BLaER1 treated with 17β-estradiol and CSF1 and Interleukin-3, amounts not matched to agents 10 nM and 100 nM (cell line): ENCODE data around the gene TMEM50A.
A peak's percentile ranks its signal among the peaks of the same experiment; 100 is the strongest.
"Not testable (repeated sequence)": the region's sequence is repeated elsewhere in the genome, so short reads cannot be mapped to it uniquely, and the experiment has no call there.

Experiments
- H3K27ac ChIP-seq, 11 experiments: shearing (Covaris generic); formaldehyde crosslinking; 2 replicates each; pipeline ENCODE4 v1.8.1; 2022
- H3K27me3 ChIP-seq, 11 experiments: shearing (Covaris generic); formaldehyde crosslinking; 2 replicates each; pipeline ENCODE4 v1.8.1; 2022
- H3K36me3 ChIP-seq, 11 experiments: shearing (Covaris generic); formaldehyde crosslinking; 2 replicates each; pipeline ENCODE4 v1.8.1; 2022
- H3K4me1 ChIP-seq, 10 experiments: shearing (Covaris generic); formaldehyde crosslinking; 2 replicates each; pipeline ENCODE4 v1.8.1; 2022
- H3K4me2 ChIP-seq, 11 experiments: shearing (Covaris generic); formaldehyde crosslinking; 2 replicates each; pipeline ENCODE4 v1.8.1; 2022
- H3K4me3 ChIP-seq, 10 experiments: shearing (Covaris generic); formaldehyde crosslinking; 2 replicates each; pipeline ENCODE4 v1.8.1; 2022
- H3K9ac ChIP-seq, 11 experiments: shearing (Covaris generic); formaldehyde crosslinking; 2 replicates each; pipeline ENCODE4 v1.8.1; 2022
- H3K9me3 ChIP-seq, 11 experiments: shearing (Covaris generic); formaldehyde crosslinking; replicated peaks in 1 of 11; 2 replicates each; pipeline ENCODE4 v1.8.1; 2022
- H4K20me1 ChIP-seq, 11 experiments: shearing (Covaris generic); formaldehyde crosslinking; 2 replicates each; pipeline ENCODE4 v1.8.1; 2022

The TMEM50A gene

GRCh38 chr1:25320314-25320938, 17.7 kb upstream of the TMEM50A start:
- not testable (repeated sequence) for H3K9me3 ChIP-seq, H3K4me2 ChIP-seq, H3K27me3 ChIP-seq, H3K27ac ChIP-seq, H3K4me3 ChIP-seq, H3K4me1 ChIP-seq, H3K9ac ChIP-seq, H3K36me3 ChIP-seq, H4K20me1 ChIP-seq

GRCh38 chr1:25322127-25322526, 16.0 kb upstream of the TMEM50A start:
- H3K4me3 ChIP-seq, H3K9ac ChIP-seq, H3K9me3 ChIP-seq, H3K27ac ChIP-seq, H3K36me3 ChIP-seq, H3K4me2 ChIP-seq, H3K27me3 ChIP-seq, H4K20me1 ChIP-seq, H3K4me1 ChIP-seq: not testable (repeated sequence)

- H3K27ac ChIP-seq, H3K27me3 ChIP-seq, H3K9me3 ChIP-seq, H3K36me3 ChIP-seq, H3K4me1 ChIP-seq, H3K4me3 ChIP-seq, H3K4me2 ChIP-seq, H4K20me1 ChIP-seq, H3K9ac ChIP-seq: not testable (repeated sequence)
Observed at GRCh38 chr1:25324407-25324806, 13.7 kb upstream of the TMEM50A start.

GRCh38 chr1:25327864-25328790, 10.0 kb upstream of the TMEM50A start:
- H4K20me1 ChIP-seq, H3K27ac ChIP-seq, H3K4me2 ChIP-seq, H3K4me3 ChIP-seq, H3K9me3 ChIP-seq, H3K9ac ChIP-seq, H3K27me3 ChIP-seq, H3K36me3 ChIP-seq: not testable (repeated sequence)
- H3K4me1 ChIP-seq = peaks cover 0 to 19% (median 8%) of the 10 kb centered on the region in 10 experiments; a peak in 9 of 20 replicates

- H3K27me3 ChIP-seq, H3K4me2 ChIP-seq, H3K9me3 ChIP-seq, H3K9ac ChIP-seq, H3K4me3 ChIP-seq, H3K27ac ChIP-seq, H4K20me1 ChIP-seq, H3K36me3 ChIP-seq: not testable (repeated sequence)
- H3K4me1 ChIP-seq = peaks cover 0 to 19% (median 8%) of the 10 kb centered on the region in 10 experiments; a peak in 9 of 20 replicates
Observed at GRCh38 chr1:25328791-25329185, 9.3 kb upstream of the TMEM50A start.

- not testable (repeated sequence) for H3K36me3 ChIP-seq, H3K27me3 ChIP-seq, H4K20me1 ChIP-seq, H3K9ac ChIP-seq, H3K4me3 ChIP-seq, H3K9me3 ChIP-seq
- Histone ChIP-seq H3K27ac (peak overlapping the region in 2 of 11 experiments; percentile 33 to 50; a peak in 3 of 22 replicates), H3K4me2 (0 out of 22 replicates have a peak overlapping the region, but pooled peaks of 1 of the 11 experiments have one; percentile 44), H3K4me1 (peaks cover 0 to 19% (median 8%) of the 10 kb centered on the region in 10 experiments; a peak in 9 of 20 replicates)
Observed at GRCh38 chr1:25329336-25329735, 8.8 kb upstream of the TMEM50A start.

- Histone ChIP-seq H3K27ac (peak overlapping the region in 6 of 11 experiments; percentile 39 to 71 (median 50); a peak in 8 of 22 replicates), H3K9ac (peak overlapping the region in 2 of 11 experiments; percentile 38 to 48; a peak in 2 of 22 replicates), H3K4me1 (peaks cover 0 to 19% (median 8%) of the 10 kb centered on the region in 10 experiments; a peak in 9 of 20 replicates), H3K4me2 (peak overlapping the region in 5 of 11 experiments; percentile 29 to 44 (median 33); a peak in 6 of 22 replicates)
- not testable (repeated sequence) for H4K20me1 ChIP-seq, H3K9me3 ChIP-seq, H3K36me3 ChIP-seq, H3K4me3 ChIP-seq, H3K27me3 ChIP-seq
Observed at GRCh38 chr1:25329950-25330349, 8.2 kb upstream of the TMEM50A start.

- peak overlapping the region; percentile 56 to 80 (median 73) for H3K9ac ChIP-seq
- peaks cover 11 to 27% (median 22%) of the 10 kb centered on the region in 10 experiments for H3K4me1 ChIP-seq
- H4K20me1 ChIP-seq = peaks cover 29 to 37% (median 35%) of the 10 kb centered on the region in 11 experiments; a peak in 20 of 22 replicates
- not testable (repeated sequence) for H3K9me3 ChIP-seq, H3K27me3 ChIP-seq
- peak overlapping the region; percentile 74 to 100 (median 94) for H3K4me3 ChIP-seq
- peak overlapping the region in 6 of 11 experiments; percentile 14 to 67 (median 45); a peak in 12 of 22 replicates for H3K27ac ChIP-seq
- H3K4me2 ChIP-seq = peak overlapping the region; percentile 57 to 88 (median 75)
- peaks cover 0 to 19% (median 7%) of the 10 kb centered on the region in 11 experiments; a peak in 10 of 22 replicates for H3K36me3 ChIP-seq
Observed at GRCh38 chr1:25336922-25337354, 1.2 kb upstream of the TMEM50A start.

- peak overlapping the region; percentile 69 to 99 (median 90) for H3K27ac ChIP-seq
Observed at GRCh38 chr1:25337483-25338187, 499 bp upstream of the TMEM50A start.

More at GRCh38 chr1:25337483-25338187, 499 bp upstream of the TMEM50A start:
- H3K4me2 ChIP-seq = peak overlapping the region in 8 of 11 experiments; percentile 18 to 75 (median 44); a peak in 12 of 22 replicates
- not testable (repeated sequence) for H3K9me3 ChIP-seq, H3K27me3 ChIP-seq
- H3K4me3 ChIP-seq = peak overlapping the region; percentile 81 to 100 (median 96)
- H4K20me1 ChIP-seq = peaks cover 34 to 44% (median 42%) of the 10 kb centered on the region in 11 experiments; a peak in 21 of 22 replicates
- peak overlapping the region; percentile 86 to 99 (median 94) for H3K9ac ChIP-seq
- peaks cover 11 to 28% (median 22%) of the 10 kb centered on the region in 10 experiments for H3K4me1 ChIP-seq
- H3K36me3 ChIP-seq = peaks cover under 1 to 24% (median 11%) of the 10 kb centered on the region in 11 experiments; a peak in 16 of 22 replicates
